ENCODE measurements around the gene NR5A1. TPM values are rescaled to one million over a fixed set of nuclear protein-coding genes. Genes with fewer than 3 reads are reported as not detected.

Gene NR5A1
- total and polyA plus RNA-seq, 2 experiments from 2014 or later, result 0.21 TPM; not detected in 1

GRCh38 chr9:124555043-124555442 lies 47.8 kb upstream of the NR5A1 start (continued):
- TF ChIP-seq, protein P1, sequence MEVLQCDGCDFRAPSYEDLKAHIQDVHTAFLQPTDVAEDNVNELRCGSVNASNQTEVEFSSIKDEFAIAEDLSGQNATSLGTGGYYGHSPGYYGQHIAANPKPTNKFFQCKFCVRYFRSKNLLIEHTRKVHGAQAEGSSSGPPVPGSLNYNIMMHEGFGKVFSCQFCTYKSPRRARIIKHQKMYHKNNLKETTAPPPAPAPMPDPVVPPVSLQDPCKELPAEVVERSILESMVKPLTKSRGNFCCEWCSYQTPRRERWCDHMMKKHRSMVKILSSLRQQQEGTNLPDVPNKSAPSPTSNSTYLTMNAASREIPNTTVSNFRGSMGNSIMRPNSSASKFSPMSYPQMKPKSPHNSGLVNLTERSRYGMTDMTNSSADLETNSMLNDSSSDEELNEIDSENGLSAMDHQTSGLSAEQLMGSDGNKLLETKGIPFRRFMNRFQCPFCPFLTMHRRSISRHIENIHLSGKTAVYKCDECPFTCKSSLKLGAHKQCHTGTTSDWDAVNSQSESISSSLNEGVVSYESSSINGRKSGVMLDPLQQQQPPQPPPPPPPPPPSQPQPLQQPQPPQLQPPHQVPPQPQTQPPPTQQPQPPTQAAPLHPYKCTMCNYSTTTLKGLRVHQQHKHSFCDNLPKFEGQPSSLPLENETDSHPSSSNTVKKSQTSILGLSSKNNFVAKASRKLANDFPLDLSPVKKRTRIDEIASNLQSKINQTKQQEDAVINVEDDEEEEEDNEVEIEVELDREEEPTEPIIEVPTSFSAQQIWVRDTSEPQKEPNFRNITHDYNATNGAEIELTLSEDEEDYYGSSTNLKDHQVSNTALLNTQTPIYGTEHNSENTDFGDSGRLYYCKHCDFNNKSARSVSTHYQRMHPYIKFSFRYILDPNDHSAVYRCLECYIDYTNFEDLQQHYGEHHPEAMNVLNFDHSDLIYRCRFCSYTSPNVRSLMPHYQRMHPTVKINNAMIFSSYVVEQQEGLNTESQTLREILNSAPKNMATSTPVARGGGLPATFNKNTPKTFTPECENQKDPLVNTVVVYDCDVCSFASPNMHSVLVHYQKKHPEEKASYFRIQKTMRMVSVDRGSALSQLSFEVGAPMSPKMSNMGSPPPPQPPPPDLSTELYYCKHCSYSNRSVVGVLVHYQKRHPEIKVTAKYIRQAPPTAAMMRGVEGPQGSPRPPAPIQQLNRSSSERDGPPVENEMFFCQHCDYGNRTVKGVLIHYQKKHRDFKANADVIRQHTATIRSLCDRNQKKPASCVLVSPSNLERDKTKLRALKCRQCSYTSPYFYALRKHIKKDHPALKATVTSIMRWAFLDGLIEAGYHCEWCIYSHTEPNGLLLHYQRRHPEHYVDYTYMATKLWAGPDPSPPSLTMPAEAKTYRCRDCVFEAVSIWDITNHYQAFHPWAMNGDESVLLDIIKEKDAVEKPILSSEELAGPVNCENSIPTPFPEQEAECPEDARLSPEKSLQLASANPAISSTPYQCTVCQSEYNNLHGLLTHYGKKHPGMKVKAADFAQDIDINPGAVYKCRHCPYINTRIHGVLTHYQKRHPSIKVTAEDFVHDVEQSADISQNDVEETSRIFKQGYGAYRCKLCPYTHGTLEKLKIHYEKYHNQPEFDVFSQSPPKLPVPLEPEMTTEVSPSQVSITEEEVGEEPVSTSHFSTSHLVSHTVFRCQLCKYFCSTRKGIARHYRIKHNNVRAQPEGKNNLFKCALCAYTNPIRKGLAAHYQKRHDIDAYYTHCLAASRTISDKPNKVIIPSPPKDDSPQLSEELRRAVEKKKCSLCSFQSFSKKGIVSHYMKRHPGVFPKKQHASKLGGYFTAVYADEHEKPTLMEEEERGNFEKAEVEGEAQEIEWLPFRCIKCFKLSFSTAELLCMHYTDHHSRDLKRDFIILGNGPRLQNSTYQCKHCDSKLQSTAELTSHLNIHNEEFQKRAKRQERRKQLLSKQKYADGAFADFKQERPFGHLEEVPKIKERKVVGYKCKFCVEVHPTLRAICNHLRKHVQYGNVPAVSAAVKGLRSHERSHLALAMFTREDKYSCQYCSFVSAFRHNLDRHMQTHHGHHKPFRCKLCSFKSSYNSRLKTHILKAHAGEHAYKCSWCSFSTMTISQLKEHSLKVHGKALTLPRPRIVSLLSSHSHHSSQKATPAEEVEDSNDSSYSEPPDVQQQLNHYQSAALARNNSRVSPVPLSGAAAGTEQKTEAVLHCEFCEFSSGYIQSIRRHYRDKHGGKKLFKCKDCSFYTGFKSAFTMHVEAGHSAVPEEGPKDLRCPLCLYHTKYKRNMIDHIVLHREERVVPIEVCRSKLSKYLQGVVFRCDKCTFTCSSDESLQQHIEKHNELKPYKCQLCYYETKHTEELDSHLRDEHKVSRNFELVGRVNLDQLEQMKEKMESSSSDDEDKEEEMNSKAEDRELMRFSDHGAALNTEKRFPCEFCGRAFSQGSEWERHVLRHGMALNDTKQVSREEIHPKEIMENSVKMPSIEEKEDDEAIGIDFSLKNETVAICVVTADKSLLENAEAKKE (CRISPR knock-in tag; IDR thresholded peaks at IDR 0.05), result no peak
- TF ChIP-seq EZH2 (IDR thresholded peaks at IDR 0.05; ENCODE audit: low read depth, unreplicated experiment) (no peak), CREB1 (CRISPR knock-in tag; IDR thresholded peaks at IDR 0.05; ENCODE audit: low read depth) (no peak), JUNB (IDR thresholded peaks at IDR 0.05; ENCODE audit: unreplicated experiment) (no peak)
- TF ChIP-seq, protein P2, sequence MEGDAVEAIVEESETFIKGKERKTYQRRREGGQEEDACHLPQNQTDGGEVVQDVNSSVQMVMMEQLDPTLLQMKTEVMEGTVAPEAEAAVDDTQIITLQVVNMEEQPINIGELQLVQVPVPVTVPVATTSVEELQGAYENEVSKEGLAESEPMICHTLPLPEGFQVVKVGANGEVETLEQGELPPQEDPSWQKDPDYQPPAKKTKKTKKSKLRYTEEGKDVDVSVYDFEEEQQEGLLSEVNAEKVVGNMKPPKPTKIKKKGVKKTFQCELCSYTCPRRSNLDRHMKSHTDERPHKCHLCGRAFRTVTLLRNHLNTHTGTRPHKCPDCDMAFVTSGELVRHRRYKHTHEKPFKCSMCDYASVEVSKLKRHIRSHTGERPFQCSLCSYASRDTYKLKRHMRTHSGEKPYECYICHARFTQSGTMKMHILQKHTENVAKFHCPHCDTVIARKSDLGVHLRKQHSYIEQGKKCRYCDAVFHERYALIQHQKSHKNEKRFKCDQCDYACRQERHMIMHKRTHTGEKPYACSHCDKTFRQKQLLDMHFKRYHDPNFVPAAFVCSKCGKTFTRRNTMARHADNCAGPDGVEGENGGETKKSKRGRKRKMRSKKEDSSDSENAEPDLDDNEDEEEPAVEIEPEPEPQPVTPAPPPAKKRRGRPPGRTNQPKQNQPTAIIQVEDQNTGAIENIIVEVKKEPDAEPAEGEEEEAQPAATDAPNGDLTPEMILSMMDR (conservative IDR thresholded peaks at IDR 0.05; ENCODE audit: low read depth in 2 of 2), result no peak

GRCh38 chr9:124553738-124554137 lies 46.5 kb upstream of the NR5A1 start:
- Mint-ChIP-seq H3K4me3 (no peak overlapping the region), H3K9me3 (no peaks in the 10 kb centered on the region), H3K27me3 (ENCODE audit: insufficient read depth, low read depth, poor library complexity) (no peaks in the 10 kb centered on the region), H3K27ac (no peak overlapping the region), H3K4me1 (peaks cover 26% of the 10 kb centered on the region), H3K36me3 (ENCODE audit: low read depth) (peaks cover 12% of the 10 kb centered on the region; the same call in 1 of the 3 replicates)
- Histone ChIP-seq H3K27me3 (ENCODE audit: insufficient read depth) (no peaks in the 10 kb centered on the region), H3K4me3 (no peak overlapping the region), H3K27ac (ENCODE audit: low read depth) (no peak overlapping the region), H3K4me2 (no peak overlapping the region), H2AFZ (no peak overlapping the region), H3F3A (replicated peaks; ENCODE audit: low read depth) (no peaks in the 10 kb centered on the region), H3K9me2 (ENCODE audit: insufficient read depth) (no peaks in the 10 kb centered on the region), H3K4me1 (ENCODE audit: insufficient read depth) (peaks cover 17% of the 10 kb centered on the region; the same call in 1 of the 2 replicates), H4K20me1 (replicated peaks; ENCODE audit: insufficient read depth) (no peaks in the 10 kb centered on the region), H3K79me2 (replicated peaks; ENCODE audit: insufficient read depth) (peaks cover 24% of the 10 kb centered on the region), H3K36me3 (ENCODE audit: insufficient read depth) (no peaks in the 10 kb centered on the region)
- ATAC-seq (no peak), DNase-seq (ENCODE audit: low spot score) (no peak)
- no peak for TF ChIP-seq JUNB (IDR thresholded peaks at IDR 0.05; ENCODE audit: unreplicated experiment)
- no peak for TF ChIP-seq ETS1 (IDR thresholded peaks at IDR 0.05)
- TF ChIP-seq POLR2AphosphoS5 (IDR thresholded peaks at IDR 0.05; ENCODE audit: low read depth), result no peak

All from GM23338 (cell line).